ENCODE measurements around the gene ZNF473.

- TF ChIP-seq EZH2phosphoT487 (IDR thresholded peaks at IDR 0.05; ENCODE audit: borderline replicate concordance), result no peak
- no peak for TF ChIP-seq CTCF (conservative IDR thresholded peaks at IDR 0.05; ENCODE audit: low read length)
These were observed 14.2 kb downstream of the ZNF473 start for GRCh38 chr19:50039968-50040367.

All from Loucy (cell line).